ENCODE data around the gene PLEKHM1.

Gene PLEKHM1

DNA sequence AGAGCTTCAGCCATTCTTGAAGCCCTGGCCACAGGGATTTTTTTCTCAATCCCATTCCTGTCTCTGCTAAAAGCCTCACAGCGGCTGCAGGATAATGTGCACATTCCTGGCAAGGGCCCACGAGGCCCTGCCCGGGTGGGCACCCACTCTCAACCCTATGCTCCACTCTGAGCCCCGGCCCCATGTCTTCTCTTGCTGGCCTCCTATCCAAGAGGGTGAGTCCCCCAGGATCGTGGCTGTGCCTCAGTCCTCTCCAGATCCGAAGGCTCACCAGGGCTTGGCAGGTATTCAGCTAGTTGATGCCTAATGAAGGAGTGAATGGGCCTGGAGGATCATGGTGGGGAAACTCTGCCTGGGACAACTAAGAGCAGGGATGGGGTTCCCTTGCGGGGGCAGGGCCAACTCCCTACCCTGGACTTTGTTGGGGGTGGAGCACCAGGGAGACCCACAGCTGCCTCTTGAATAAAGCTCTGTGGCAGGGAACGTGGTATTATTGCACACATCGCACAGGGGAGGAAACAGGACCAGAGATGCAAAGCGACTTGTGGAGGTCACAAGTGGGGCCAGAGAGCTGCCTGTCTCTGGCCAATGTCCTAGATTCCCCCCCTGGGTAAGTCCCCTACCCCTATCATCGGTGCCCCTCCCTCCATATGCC, 63.2 kb downstream of the PLEKHM1 start:
- DNase-seq (ENCODE audit: low read depth in 3 of 3), result no peak

- no peak for DNase-seq (ENCODE audit: low read depth in 3 of 3)
These were observed 64.0 kb downstream of the PLEKHM1 start for GRCh38 chr17:45426561-45426960.

DNA sequence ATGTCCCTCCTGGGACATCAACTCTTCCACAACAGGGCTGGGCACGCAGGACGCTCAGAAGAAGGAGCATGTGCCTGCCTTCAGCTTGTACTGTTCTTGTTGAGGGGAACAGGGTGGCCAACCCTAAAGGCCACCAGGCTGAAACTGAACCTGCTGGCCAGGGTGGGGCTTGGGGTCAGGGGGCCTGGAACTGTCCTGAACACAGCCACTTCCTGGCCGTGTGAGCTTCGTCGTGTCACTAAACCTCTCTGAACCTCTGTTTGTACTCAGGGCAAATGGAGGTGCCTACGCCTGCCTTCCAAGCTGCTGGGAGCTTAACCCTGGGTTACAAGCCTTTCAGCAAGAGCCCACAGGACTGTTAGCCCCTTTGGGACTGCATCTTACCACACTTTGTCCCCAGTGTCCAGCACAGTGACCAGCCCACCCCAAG, 64.5 kb downstream of the PLEKHM1 start:
- DNase-seq (ENCODE audit: low read depth in 3 of 3), result no peak

GRCh38 chr17:45425125-45425983, 65.2 kb downstream of the PLEKHM1 start:
- DNase-seq (ENCODE audit: low read depth in 3 of 3), result no peak

- DNase-seq (ENCODE audit: low read depth in 3 of 3), result no peak
These were observed 65.8 kb downstream of the PLEKHM1 start for GRCh38 chr17:45424769-45425124.

DNA sequence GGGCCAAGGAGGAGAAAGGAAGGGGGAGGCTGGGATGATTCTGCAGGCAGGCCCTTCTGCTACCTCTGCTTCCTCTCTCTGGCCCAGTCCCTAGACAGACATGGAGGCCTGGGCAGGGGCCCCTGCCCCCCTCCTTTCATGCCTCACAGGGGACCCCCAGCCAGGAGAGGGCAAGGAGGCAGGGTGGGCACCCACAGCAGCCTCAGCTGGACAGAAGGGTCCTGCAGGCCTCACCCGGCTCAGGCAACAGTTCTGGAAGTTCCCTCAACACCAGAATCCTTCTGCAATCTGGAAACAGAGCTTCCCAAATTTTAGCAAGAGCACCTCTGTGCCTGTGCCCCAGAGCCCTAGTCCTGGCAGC, 66.6 kb downstream of the PLEKHM1 start:
- no peak for DNase-seq (ENCODE audit: low read depth in 3 of 3)

DNA sequence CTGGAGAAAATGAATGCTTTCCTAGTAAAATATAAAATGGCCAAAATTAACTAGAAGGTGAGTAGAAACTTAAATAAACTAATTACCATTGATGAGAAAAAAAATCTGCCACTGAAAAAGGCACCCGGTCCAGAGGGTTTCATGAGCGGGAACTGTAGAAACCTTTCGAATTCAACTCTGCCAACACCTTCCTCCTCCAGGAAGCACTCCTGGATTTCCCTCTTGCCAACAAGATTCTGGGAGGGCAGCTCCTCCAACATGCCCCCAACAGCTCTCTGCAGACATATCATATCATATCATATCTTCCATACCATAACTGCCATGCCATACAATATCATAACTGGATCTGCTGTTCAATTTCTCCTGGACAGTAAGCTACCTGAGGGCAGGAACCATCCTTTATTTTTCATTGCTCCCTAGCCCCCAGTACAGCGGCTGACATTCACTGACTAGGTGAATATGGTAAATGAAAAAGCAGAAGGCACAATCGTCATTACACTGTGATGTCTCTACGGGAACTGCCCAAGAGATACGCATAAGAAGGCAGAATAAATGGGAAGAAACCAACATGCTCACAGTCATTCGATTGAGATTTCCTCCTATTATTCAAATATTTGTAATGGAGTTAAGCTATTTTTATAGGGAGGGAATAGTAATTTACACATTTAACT, 67.1 kb downstream of the PLEKHM1 start:
- DNase-seq (ENCODE audit: low read depth in 3 of 3), result no peak

DNA sequence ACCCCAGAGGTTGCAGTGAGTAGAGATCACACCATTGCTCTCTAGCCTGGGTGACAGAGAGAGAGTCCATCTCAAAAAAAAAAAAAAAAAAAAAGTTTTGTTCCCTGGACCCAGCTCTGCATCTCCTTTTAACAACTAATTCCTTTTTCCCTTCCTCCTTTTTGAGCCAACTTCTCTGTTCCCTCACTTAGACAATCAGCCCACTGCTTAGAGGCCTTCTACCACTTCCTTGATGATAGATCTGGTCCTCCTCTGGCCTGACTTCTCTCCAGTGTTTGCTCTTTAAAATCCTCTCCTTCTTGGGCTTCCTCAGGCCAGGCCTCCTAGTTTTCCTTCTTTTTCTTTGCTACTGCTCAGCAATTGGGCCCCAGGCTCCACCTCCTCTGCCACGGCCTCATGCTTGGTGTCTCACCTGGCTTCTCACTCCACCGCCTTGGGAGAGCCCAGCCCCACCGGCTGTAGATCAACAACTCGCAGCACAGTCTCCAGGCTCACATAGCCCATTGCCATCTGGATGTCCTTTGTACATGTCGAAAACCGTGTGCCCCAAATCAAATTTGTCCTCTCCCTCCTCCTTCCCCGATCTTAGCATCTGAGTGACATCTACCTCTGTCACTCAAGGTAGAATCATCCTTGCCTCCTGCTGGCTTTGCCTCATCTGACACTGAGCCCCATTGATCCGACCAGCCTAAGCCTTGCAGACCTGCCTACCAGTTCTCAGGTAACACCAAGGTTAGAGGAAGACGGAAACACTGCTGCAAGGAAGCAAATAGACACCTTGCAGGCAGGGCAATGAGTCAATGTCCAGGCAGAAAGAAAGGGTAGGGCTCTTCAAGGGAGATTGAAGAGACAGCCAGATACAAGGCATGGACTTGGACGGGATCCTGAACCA, 75.3 kb downstream of the PLEKHM1 start:
- no peak for DNase-seq (ENCODE audit: low read depth in 3 of 3)

- no peak for DNase-seq (ENCODE audit: low read depth in 3 of 3)
These were observed 77.0 kb downstream of the PLEKHM1 start for GRCh38 chr17:45413498-45413923.

- DNase-seq (ENCODE audit: low read depth in 3 of 3), result no peak
These were observed 79.0 kb downstream of the PLEKHM1 start for GRCh38 chr17:45411348-45412105.

DNA sequence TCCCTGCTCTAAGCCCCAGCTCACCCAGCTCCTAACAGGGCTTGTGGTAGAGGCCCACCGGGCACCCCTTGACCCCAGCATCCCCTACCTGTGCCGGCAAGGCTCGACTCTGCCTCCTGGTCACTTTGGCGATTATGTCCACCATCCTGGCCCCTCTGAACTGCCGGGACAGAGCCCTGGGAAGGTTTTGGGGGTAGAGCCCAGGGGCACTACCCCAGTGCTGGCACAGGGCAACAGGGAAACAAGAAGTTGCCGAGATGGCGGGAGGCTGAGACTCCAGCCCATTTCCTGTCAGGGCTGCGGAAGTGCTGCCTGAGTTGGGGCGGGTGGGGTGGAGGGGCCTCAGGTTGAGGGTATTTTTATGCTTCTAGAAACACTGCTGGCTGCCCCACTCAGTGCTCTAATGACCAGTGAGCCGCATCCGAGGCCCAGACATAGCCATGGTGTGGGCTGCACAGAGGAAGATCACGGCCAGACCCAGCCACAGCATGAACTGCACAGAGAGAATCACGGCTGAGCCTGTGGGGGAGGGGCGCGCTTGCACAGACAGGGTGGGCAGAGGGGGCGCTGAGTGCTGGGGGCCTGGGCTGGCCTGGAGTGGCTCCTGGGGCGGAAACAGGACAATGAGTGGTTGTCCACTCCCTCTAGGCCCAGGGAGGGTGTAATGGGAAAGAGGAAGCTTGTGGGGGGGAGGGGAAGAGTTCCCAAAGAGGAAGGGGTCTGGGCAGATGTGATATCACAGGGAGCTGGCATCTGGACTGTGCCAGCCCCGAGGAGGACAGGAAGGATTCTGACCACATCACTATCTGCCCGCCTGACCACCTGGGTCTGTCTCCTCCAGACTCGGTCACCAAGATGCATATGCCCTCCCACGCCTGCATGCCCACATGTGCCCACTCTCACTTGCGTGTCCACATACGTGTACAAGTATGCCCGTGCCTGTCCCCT, 80.1 kb downstream of the PLEKHM1 start:
- peak; percentile 34 to 61 (median 36) for DNase-seq (ENCODE audit: low read depth in 3 of 3)

- DNase-seq (ENCODE audit: low read depth in 3 of 3), result no peak
These were observed 80.9 kb downstream of the PLEKHM1 start for GRCh38 chr17:45409659-45410076.

DNA sequence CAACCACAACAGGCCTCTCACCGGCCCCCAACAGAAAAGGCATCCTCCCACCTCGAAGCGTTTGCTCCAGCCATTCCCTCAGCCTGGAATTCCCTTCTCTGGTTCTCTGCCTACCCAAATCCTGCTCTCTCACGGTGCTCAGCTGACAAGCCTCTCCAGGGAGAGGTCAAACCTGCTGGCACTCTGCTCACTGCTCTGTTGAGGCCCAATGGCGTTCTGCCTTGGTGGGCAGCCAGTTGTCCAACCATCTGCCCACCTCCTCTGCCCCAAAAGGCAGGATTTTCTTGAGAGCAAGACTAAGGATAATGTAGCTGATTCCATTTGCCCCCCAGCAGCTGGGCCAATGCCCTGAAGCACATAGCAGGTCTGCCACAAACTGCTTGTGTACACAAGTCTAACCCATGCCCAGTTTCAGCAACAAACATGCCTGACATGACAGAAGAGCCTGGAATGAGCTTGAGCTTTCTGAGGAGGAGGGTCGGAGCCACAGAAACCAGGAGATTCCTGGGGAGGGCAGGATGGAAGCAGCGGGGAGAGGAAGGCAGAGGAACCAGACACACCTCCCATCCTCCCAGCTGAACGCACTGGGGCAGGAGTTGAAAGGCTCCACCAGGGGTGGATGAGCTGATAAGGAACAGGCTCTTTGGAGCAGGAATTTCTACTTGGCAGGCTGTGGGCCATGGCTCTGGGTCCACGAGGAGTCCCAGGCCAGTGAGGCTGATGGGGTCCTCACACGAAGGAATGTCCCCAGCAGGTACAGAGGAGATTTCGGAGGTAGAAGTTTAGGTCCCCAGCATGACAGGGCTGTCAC, 81.7 kb downstream of the PLEKHM1 start:
- DNase-seq (ENCODE audit: low read depth in 3 of 3), result no peak

GRCh38 chr17:45406107-45406506, 84.4 kb downstream of the PLEKHM1 start:
- no peak for DNase-seq (ENCODE audit: low read depth in 3 of 3)

GRCh38 chr17:45405250-45406086, 85.1 kb downstream of the PLEKHM1 start:
- DNase-seq (ENCODE audit: low read depth in 3 of 3), result peak in 1 of 3 experiments; percentile 24

DNA sequence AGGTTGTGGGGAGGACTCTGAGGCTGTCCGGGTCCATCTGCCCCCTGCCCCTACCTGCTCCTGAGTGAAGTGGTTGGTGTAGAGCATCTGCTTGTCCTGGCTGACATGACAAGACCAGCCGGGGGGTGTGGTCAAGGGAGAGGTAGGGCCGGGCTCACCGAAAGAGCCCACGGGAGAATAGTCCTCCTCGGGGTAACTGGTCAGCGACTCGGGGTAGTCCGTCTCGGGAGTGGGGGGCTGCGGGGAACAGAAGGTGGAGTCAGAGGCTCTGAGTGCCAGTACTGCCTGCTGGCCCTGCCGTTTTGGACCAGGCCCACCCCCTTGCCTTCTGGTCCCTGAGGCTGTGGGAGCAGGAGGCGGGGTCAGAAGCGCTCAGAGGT, 85.7 kb downstream of the PLEKHM1 start:
- DNase-seq (ENCODE audit: low read depth in 3 of 3), result no peak

GRCh38 chr17:45403906-45404490, 86.5 kb downstream of the PLEKHM1 start:
- no peak for DNase-seq (ENCODE audit: low read depth in 3 of 3)

DNA sequence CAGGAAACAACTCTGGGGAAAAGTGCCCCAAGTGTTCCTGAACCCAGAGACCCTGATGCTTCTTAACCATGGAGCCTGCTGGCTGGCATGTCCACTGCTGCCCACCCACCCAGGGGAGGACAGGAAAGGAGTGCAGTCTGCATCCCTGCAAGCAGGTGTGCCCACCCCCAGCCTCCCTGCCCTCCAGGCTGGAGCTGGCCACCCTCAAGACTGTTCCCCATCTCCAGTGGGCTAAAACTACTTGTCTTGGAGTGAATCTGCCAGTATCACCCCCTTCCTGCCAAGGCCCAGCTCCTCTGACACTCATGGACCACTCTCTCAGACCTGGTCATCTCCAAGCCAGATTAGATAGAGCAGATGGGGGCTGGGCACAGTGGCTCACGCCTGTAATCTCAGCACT, 87.6 kb downstream of the PLEKHM1 start:
- no peak for DNase-seq (ENCODE audit: low read depth in 3 of 3)

Measured in stimulated activated CD4-positive, alpha-beta T cell treated with anti-CD3 and anti-CD28 coated beads, TNF-alpha, amount 100 ng/mL, for 24 hours (primary cell).